Measurements from ENCODE around the gene SIRPA. TPM values are rescaled to one million over a fixed set of nuclear protein-coding genes. Genes with fewer than 3 reads are reported as not detected.

Gene SIRPA
- total RNA-seq, 1 experiment from 2014 or later: 8.9 TPM

DNA sequence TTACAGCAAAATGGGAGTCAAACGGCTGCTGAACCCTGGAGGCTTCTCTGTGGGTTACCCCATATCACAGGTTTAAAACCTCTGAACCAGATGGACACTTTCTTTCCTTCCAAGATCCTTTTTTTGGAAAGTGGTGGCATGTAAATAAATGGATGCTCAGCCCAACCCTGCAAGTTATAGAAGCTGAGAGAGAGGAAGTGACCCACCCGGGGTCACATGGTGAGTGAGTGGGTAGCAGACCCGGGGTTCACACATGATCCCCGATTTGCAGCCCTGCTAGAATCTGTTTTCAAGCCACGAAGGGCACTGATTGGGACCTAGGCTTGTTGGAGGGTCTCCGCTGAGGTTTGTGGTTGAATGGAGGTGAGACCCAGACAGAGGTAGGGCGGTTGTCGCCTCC lies 32.0 kb downstream of the SIRPA start (continued):
- TF ChIP-seq, protein P1, sequence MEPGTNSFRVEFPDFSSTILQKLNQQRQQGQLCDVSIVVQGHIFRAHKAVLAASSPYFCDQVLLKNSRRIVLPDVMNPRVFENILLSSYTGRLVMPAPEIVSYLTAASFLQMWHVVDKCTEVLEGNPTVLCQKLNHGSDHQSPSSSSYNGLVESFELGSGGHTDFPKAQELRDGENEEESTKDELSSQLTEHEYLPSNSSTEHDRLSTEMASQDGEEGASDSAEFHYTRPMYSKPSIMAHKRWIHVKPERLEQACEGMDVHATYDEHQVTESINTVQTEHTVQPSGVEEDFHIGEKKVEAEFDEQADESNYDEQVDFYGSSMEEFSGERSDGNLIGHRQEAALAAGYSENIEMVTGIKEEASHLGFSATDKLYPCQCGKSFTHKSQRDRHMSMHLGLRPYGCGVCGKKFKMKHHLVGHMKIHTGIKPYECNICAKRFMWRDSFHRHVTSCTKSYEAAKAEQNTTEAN (CRISPR knock-in tag; IDR thresholded peaks at IDR 0.05): no peak
- TF ChIP-seq ETV6 (CRISPR knock-in tag; IDR thresholded peaks at IDR 0.05): no peak
- TF ChIP-seq NFYB (CRISPR knock-in tag; conservative IDR thresholded peaks at IDR 0.05; ENCODE audit: low read depth): no peak
- TF ChIP-seq TEAD1 (CRISPR knock-in tag; IDR thresholded peaks at IDR 0.05): no peak
- TF ChIP-seq, protein P2, sequence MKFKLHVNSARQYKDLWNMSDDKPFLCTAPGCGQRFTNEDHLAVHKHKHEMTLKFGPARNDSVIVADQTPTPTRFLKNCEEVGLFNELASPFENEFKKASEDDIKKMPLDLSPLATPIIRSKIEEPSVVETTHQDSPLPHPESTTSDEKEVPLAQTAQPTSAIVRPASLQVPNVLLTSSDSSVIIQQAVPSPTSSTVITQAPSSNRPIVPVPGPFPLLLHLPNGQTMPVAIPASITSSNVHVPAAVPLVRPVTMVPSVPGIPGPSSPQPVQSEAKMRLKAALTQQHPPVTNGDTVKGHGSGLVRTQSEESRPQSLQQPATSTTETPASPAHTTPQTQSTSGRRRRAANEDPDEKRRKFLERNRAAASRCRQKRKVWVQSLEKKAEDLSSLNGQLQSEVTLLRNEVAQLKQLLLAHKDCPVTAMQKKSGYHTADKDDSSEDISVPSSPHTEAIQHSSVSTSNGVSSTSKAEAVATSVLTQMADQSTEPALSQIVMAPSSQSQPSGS (CRISPR knock-in tag; IDR thresholded peaks at IDR 0.05; ENCODE audit: borderline replicate concordance, low read depth): no peak
- TF ChIP-seq, protein P3, sequence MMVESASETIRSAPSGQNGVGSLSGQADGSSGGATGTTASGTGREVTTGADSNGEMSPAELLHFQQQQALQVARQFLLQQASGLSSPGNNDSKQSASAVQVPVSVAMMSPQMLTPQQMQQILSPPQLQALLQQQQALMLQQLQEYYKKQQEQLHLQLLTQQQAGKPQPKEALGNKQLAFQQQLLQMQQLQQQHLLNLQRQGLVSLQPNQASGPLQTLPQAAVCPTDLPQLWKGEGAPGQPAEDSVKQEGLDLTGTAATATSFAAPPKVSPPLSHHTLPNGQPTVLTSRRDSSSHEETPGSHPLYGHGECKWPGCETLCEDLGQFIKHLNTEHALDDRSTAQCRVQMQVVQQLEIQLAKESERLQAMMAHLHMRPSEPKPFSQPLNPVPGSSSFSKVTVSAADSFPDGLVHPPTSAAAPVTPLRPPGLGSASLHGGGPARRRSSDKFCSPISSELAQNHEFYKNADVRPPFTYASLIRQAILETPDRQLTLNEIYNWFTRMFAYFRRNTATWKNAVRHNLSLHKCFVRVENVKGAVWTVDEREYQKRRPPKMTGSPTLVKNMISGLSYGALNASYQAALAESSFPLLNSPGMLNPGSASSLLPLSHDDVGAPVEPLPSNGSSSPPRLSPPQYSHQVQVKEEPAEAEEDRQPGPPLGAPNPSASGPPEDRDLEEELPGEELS (CRISPR knock-in tag; IDR thresholded peaks at IDR 0.05): no peak
- no peak for TF ChIP-seq GABPB1 (CRISPR knock-in tag; IDR thresholded peaks at IDR 0.05)
- TF ChIP-seq, protein P4, sequence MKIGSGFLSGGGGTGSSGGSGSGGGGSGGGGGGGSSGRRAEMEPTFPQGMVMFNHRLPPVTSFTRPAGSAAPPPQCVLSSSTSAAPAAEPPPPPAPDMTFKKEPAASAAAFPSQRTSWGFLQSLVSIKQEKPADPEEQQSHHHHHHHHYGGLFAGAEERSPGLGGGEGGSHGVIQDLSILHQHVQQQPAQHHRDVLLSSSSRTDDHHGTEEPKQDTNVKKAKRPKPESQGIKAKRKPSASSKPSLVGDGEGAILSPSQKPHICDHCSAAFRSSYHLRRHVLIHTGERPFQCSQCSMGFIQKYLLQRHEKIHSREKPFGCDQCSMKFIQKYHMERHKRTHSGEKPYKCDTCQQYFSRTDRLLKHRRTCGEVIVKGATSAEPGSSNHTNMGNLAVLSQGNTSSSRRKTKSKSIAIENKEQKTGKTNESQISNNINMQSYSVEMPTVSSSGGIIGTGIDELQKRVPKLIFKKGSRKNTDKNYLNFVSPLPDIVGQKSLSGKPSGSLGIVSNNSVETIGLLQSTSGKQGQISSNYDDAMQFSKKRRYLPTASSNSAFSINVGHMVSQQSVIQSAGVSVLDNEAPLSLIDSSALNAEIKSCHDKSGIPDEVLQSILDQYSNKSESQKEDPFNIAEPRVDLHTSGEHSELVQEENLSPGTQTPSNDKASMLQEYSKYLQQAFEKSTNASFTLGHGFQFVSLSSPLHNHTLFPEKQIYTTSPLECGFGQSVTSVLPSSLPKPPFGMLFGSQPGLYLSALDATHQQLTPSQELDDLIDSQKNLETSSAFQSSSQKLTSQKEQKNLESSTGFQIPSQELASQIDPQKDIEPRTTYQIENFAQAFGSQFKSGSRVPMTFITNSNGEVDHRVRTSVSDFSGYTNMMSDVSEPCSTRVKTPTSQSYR (CRISPR knock-in tag; IDR thresholded peaks at IDR 0.05): no peak
- TF ChIP-seq, protein P5, sequence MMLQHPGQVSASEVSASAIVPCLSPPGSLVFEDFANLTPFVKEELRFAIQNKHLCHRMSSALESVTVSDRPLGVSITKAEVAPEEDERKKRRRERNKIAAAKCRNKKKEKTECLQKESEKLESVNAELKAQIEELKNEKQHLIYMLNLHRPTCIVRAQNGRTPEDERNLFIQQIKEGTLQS (CRISPR knock-in tag; conservative IDR thresholded peaks at IDR 0.05): no peak

DNA sequence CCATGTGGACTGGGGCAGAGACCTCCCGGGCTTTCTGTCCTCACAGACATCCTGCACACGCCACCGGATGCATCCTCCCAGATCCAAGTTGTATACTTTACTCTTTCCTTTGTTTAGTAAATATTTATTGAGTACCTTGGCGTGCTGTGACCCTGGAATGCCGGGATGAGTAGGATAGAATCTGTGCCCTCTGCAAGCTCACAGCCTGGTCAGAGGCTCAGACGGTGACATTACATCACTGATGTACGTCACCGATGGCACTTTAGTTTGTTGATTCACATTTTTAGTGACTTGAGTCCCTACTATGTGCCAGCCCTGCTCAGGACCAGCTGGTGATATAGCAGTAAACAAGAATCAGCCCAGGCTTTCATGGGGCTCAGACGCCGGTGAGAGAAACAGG lies 32.9 kb downstream of the SIRPA start:
- ATAC-seq (no peak), DNase-seq (ENCODE audit: low spot score) (no peak)
- H3K9me3 Mint-ChIP-seq: no peaks in the 10 kb centered on the region
- POLR2A ChIA-PET: no interaction called here
- H3K4me1 Mint-ChIP-seq: peaks cover 25% of the 10 kb centered on the region
- TF ChIP-seq, protein P6, sequence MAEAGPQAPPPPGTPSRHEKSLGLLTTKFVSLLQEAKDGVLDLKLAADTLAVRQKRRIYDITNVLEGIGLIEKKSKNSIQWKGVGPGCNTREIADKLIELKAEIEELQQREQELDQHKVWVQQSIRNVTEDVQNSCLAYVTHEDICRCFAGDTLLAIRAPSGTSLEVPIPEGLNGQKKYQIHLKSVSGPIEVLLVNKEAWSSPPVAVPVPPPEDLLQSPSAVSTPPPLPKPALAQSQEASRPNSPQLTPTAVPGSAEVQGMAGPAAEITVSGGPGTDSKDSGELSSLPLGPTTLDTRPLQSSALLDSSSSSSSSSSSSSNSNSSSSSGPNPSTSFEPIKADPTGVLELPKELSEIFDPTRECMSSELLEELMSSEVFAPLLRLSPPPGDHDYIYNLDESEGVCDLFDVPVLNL (CRISPR knock-in tag; IDR thresholded peaks at IDR 0.05; ENCODE audit: borderline replicate concordance, low read depth): no peak
- no peak for TF ChIP-seq TP53 (CRISPR knock-in tag; IDR thresholded peaks at IDR 0.05)
- TF ChIP-seq, protein P7, sequence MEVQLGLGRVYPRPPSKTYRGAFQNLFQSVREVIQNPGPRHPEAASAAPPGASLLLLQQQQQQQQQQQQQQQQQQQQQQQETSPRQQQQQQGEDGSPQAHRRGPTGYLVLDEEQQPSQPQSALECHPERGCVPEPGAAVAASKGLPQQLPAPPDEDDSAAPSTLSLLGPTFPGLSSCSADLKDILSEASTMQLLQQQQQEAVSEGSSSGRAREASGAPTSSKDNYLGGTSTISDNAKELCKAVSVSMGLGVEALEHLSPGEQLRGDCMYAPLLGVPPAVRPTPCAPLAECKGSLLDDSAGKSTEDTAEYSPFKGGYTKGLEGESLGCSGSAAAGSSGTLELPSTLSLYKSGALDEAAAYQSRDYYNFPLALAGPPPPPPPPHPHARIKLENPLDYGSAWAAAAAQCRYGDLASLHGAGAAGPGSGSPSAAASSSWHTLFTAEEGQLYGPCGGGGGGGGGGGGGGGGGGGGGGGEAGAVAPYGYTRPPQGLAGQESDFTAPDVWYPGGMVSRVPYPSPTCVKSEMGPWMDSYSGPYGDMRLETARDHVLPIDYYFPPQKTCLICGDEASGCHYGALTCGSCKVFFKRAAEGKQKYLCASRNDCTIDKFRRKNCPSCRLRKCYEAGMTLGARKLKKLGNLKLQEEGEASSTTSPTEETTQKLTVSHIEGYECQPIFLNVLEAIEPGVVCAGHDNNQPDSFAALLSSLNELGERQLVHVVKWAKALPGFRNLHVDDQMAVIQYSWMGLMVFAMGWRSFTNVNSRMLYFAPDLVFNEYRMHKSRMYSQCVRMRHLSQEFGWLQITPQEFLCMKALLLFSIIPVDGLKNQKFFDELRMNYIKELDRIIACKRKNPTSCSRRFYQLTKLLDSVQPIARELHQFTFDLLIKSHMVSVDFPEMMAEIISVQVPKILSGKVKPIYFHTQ (CRISPR knock-in tag; IDR thresholded peaks at IDR 0.05): no peak
- TF ChIP-seq, protein P2 (CRISPR knock-in tag; IDR thresholded peaks at IDR 0.05; ENCODE audit: borderline replicate concordance, low read depth): no peak
- H3K27me3 Mint-ChIP-seq (ENCODE audit: low read depth): no peaks in the 10 kb centered on the region
- CTCF ChIA-PET: no interaction called here
- no peak overlapping the region for H3K4me3 Mint-ChIP-seq
- peaks cover 3% of the 10 kb centered on the region; the same call in 1 of the 2 replicates for H3K36me3 Mint-ChIP-seq
- H3K27ac Mint-ChIP-seq: no peak overlapping the region
